HG02642 (cell line): ENCODE measurements around the gene SLFNL1.

Source experiments
- ATAC-seq: cut with Tn5 transposase; IDR thresholded peaks from one replicate; pipeline ENCODE4 v1.9.1; 2021; ENCODE audit warnings: mild to moderate bottlenecking; ENCODE audit not compliant: unreplicated experiment, poor library complexity

SLFNL1 gene

GRCh38 chr1:41020654-41021053 is 871 bp downstream of the SLFNL1 start:
- no peak for ATAC-seq

- ATAC-seq = no peak
These were observed 1.4 kb downstream of the SLFNL1 start for GRCh38 chr1:41020109-41020576.

GRCh38 chr1:41019353-41019745 is 2.2 kb downstream of the SLFNL1 start:
- ATAC-seq = no peak

- no peak for ATAC-seq
These were observed 3.5 kb downstream of the SLFNL1 start for GRCh38 chr1:41018018-41018410.

- ATAC-seq = no peak
These were observed 4.1 kb downstream of the SLFNL1 start for GRCh38 chr1:41017141-41018017.

- no peak for ATAC-seq
These were observed 5.5 kb downstream of the SLFNL1 start for GRCh38 chr1:41015897-41016470.

GRCh38 chr1:41015281-41015896 is 6.1 kb downstream of the SLFNL1 start:
- no peak for ATAC-seq

- no peak for ATAC-seq
These were observed 6.7 kb downstream of the SLFNL1 start for GRCh38 chr1:41014871-41015270.

GRCh38 chr1:41013796-41014195 is 7.7 kb downstream of the SLFNL1 start:
- ATAC-seq = no peak

GRCh38 chr1:41013024-41013423 is 8.5 kb downstream of the SLFNL1 start:
- no peak for ATAC-seq

GRCh38 chr1:41010345-41010744 is 11.2 kb downstream of the SLFNL1 start:
- no peak for ATAC-seq

- ATAC-seq = no peak
These were observed 12.1 kb downstream of the SLFNL1 start for GRCh38 chr1:41009466-41009865.

GRCh38 chr1:41006942-41007865 is 14.3 kb downstream of the SLFNL1 start:
- no peak for ATAC-seq

- ATAC-seq = no peak
These were observed 15.6 kb downstream of the SLFNL1 start for GRCh38 chr1:41005876-41006275.

- ATAC-seq = peak; percentile 97
These were observed 17.8 kb downstream of the SLFNL1 start for GRCh38 chr1:41003640-41004220.

- no peak for ATAC-seq
These were observed 18.3 kb downstream of the SLFNL1 start for GRCh38 chr1:41003127-41003639.

- ATAC-seq = no peak
These were observed 22.9 kb downstream of the SLFNL1 start for GRCh38 chr1:40998668-40999067.

GRCh38 chr1:40997096-40997495 is 24.4 kb downstream of the SLFNL1 start:
- no peak for ATAC-seq

GRCh38 chr1:40989066-40989465 is 32.5 kb downstream of the SLFNL1 start:
- ATAC-seq = no peak

GRCh38 chr1:40988280-40988679 is 33.2 kb downstream of the SLFNL1 start:
- no peak for ATAC-seq
